HG03060 (cell line): ENCODE measurements around the gene GYG2.
"Not testable (repeated sequence)": the region's sequence is repeated elsewhere in the genome, so short reads cannot be mapped to it uniquely, and the experiment has no call there.

Experiments used
- ATAC-seq: cut with Tn5 transposase; IDR thresholded peaks from one replicate; pipeline ENCODE4 v1.9.1; 2021; ENCODE audit warnings: low read depth, moderate number of reproducible peaks; ENCODE audit not compliant: unreplicated experiment

The GYG2 gene

GRCh38 chrX:2812161-2812907 is 16.4 kb upstream of the GYG2 start:
- ATAC-seq: not testable (repeated sequence)

- no peak for ATAC-seq
Observed at GRCh38 chrX:2817036-2817435, 11.7 kb upstream of the GYG2 start.

- no peak for ATAC-seq
Observed at GRCh38 chrX:2819345-2820135, 9.2 kb upstream of the GYG2 start.

- ATAC-seq: no peak
Observed at GRCh38 chrX:2820136-2820771, 8.5 kb upstream of the GYG2 start.

GRCh38 chrX:2823795-2824386 is 4.8 kb upstream of the GYG2 start:
- no peak for ATAC-seq

GRCh38 chrX:2824886-2825285 is 3.8 kb upstream of the GYG2 start:
- ATAC-seq: no peak

GRCh38 chrX:2828959-2829411 is 255 bp downstream of the GYG2 start:
- ATAC-seq: no peak

- no peak for ATAC-seq
Observed at GRCh38 chrX:2829469-2830246, 928 bp downstream of the GYG2 start.

GRCh38 chrX:2831471-2832228 is 2.9 kb downstream of the GYG2 start:
- no peak for ATAC-seq

GRCh38 chrX:2837961-2838360 is 9.2 kb downstream of the GYG2 start:
- no peak for ATAC-seq

GRCh38 chrX:2840961-2841360 is 12.2 kb downstream of the GYG2 start:
- no peak for ATAC-seq

- no peak for ATAC-seq
Observed at GRCh38 chrX:2841537-2841936, 12.8 kb downstream of the GYG2 start.

- ATAC-seq: no peak
Observed at GRCh38 chrX:2846992-2847391, 18.3 kb downstream of the GYG2 start.

GRCh38 chrX:2848871-2849301 is 20.2 kb downstream of the GYG2 start:
- ATAC-seq: no peak

- ATAC-seq: no peak
Observed at GRCh38 chrX:2854918-2855317, 26.2 kb downstream of the GYG2 start.

GRCh38 chrX:2855761-2856160 is 27.0 kb downstream of the GYG2 start:
- ATAC-seq: no peak

- no peak for ATAC-seq
Observed at GRCh38 chrX:2857566-2857965, 28.8 kb downstream of the GYG2 start.

- no peak for ATAC-seq
Observed at GRCh38 chrX:2859197-2859797, 30.6 kb downstream of the GYG2 start.

GRCh38 chrX:2862404-2862803 is 33.7 kb downstream of the GYG2 start:
- ATAC-seq: no peak
